Loucy (cell line): ENCODE data around the gene SYCP2.
A peak's percentile ranks its signal among the peaks of the same experiment; 100 is the strongest.

Experiments used
- H2AFZ ChIP-seq: fragments of 200-600 bp; sonication (generic); 2 replicates; pipeline ENCODE4 v1.6.0; 2016; ENCODE audit warnings: antibody characterized with exemption, mild to moderate bottlenecking, low read length, moderate library complexity
- H3F3A ChIP-seq: fragments of 200-600 bp; 2 replicates; pipeline ENCODE4 v1.6.0; 2016; ENCODE audit warnings: antibody characterized with exemption, low read depth, mild to moderate bottlenecking
- H3K27me3 ChIP-seq: fragments of 200-600 bp; sonication (generic); 2 replicates; pipeline ENCODE4 v1.6.1; 2014; ENCODE audit warnings: low read length, mild to moderate bottlenecking; ENCODE audit not compliant: insufficient read depth, poor library complexity, severe bottlenecking
- H3K36me3 ChIP-seq: fragments of 200-600 bp; sonication (generic); 2 replicates; pipeline ENCODE4 v1.6.1; 2016; ENCODE audit warnings: low read length; ENCODE audit not compliant: insufficient read depth
- H3K4me1 ChIP-seq: fragments of 200-600 bp; sonication (generic); 2 replicates; pipeline ENCODE4 v1.5.1; 2014; ENCODE audit warnings: low read length, mild to moderate bottlenecking; ENCODE audit not compliant: insufficient read depth, poor library complexity, severe bottlenecking
- H3K4me2 ChIP-seq: fragments of 200-600 bp; sonication (generic); 2 replicates; pipeline ENCODE4 v1.6.0; 2014; ENCODE audit warnings: antibody characterized with exemption, low read length, low read depth, mild to moderate bottlenecking; ENCODE audit not compliant: poor library complexity, severe bottlenecking
- H3K4me3 ChIP-seq: fragments of 200-600 bp; sonication (generic); 2 replicates; pipeline ENCODE4 v1.5.1; 2014; ENCODE audit warnings: low read length, mild to moderate bottlenecking, mixed read lengths; ENCODE audit not compliant: poor library complexity, severe bottlenecking
- H3K79me2 ChIP-seq: fragments of 200-600 bp; sonication (generic); 2 replicates; pipeline ENCODE4 v1.6.1; 2014; ENCODE audit warnings: low read length; ENCODE audit not compliant: insufficient read depth
- H3K9ac ChIP-seq: fragments of 200-600 bp; sonication (generic); 2 replicates; pipeline ENCODE4 v1.6.0; 2014; ENCODE audit warnings: mild to moderate bottlenecking, low read depth, low read length, moderate library complexity; ENCODE audit not compliant: poor library complexity, severe bottlenecking
- H3K9me2 ChIP-seq: fragments of 200-600 bp; sonication (generic); replicated peaks from 2 replicates; pipeline ENCODE4 v1.6.1; 2016; ENCODE audit warnings: low read depth, low read length, mixed read lengths
- H3K9me3 ChIP-seq: fragments of 200-600 bp; sonication (generic); 2 replicates; pipeline ENCODE4 v1.6.1; 2014; ENCODE audit warnings: mild to moderate bottlenecking, antibody characterized with exemption, low read length, low read depth; ENCODE audit not compliant: insufficient read depth
- H4K20me1 ChIP-seq: fragments of 200-600 bp; sonication (generic); 2 replicates; pipeline ENCODE4 v1.6.0; 2014; ENCODE audit warnings: antibody characterized with exemption, low read length, mild to moderate bottlenecking; ENCODE audit not compliant: insufficient read depth, poor library complexity, severe bottlenecking
- CTCF ChIP-seq: fragments of 200-600 bp; sonication (generic); conservative IDR thresholded peaks from 2 replicates; pipeline ENCODE4 v1.5.1; 2014; ENCODE audit warnings: mild to moderate bottlenecking, antibody characterized with exemption, low read length
- EZH2phosphoT487 ChIP-seq: fragments of 200-600 bp; IDR thresholded peaks from 2 replicates; pipeline ENCODE4 v1.6.1; 2018; ENCODE audit warnings: antibody characterized with exemption, mild to moderate bottlenecking, moderate library complexity, borderline replicate concordance

The SYCP2 gene

GRCh38 chr20:59837623-59838394 is 95.6 kb downstream of the SYCP2 start:
- Histone ChIP-seq H3K36me3 (peaks cover 20% of the 10 kb centered on the region; the same call in 1 of the 2 replicates), H3K9me3 (no peaks in the 10 kb centered on the region), H3K79me2 (no peaks in the 10 kb centered on the region), H3K27me3 (no peaks in the 10 kb centered on the region), H3F3A (no peaks in the 10 kb centered on the region), H3K4me3 (no peak overlapping the region), H3K9ac (no peak overlapping the region), H4K20me1 (no peaks in the 10 kb centered on the region), H3K4me1 (peaks cover 11% of the 10 kb centered on the region), H3K4me2 (peak overlapping the region; percentile 13), H3K9me2 (no peaks in the 10 kb centered on the region), H2AFZ (no peak overlapping the region)
- TF ChIP-seq CTCF = no peak
- TF ChIP-seq EZH2phosphoT487 = no peak

GRCh38 chr20:59836767-59837166 is 96.7 kb downstream of the SYCP2 start:
- TF ChIP-seq CTCF (no peak), EZH2phosphoT487 (no peak)
- peaks cover 20% of the 10 kb centered on the region; the same call in 1 of the 2 replicates for H3K36me3 ChIP-seq
- H3K4me2 ChIP-seq = no peak overlapping the region
- no peak overlapping the region for H3K4me3 ChIP-seq
- peaks cover 2% of the 10 kb centered on the region for H4K20me1 ChIP-seq
- H3K4me1 ChIP-seq = peaks cover 11% of the 10 kb centered on the region
- H3K9me3 ChIP-seq = no peaks in the 10 kb centered on the region
- H3K79me2 ChIP-seq = no peaks in the 10 kb centered on the region
- no peaks in the 10 kb centered on the region for H3K9me2 ChIP-seq
- H2AFZ ChIP-seq = no peak overlapping the region
- no peak overlapping the region for H3K9ac ChIP-seq
- no peaks in the 10 kb centered on the region for H3K27me3 ChIP-seq
- H3F3A ChIP-seq = no peaks in the 10 kb centered on the region

- H2AFZ ChIP-seq = no peak overlapping the region
These were observed 97.7 kb downstream of the SYCP2 start for GRCh38 chr20:59835448-59836395.

More at GRCh38 chr20:59835448-59836395, 97.7 kb downstream of the SYCP2 start:
- H3F3A ChIP-seq = no peaks in the 10 kb centered on the region
- H3K27me3 ChIP-seq = no peaks in the 10 kb centered on the region
- H4K20me1 ChIP-seq = peaks cover 4% of the 10 kb centered on the region
- TF ChIP-seq EZH2phosphoT487 (no peak), CTCF (no peak)
- H3K4me2 ChIP-seq = no peak overlapping the region
- H3K4me3 ChIP-seq = no peak overlapping the region
- no peaks in the 10 kb centered on the region for H3K9me2 ChIP-seq
- H3K9me3 ChIP-seq = no peaks in the 10 kb centered on the region
- H3K9ac ChIP-seq = no peak overlapping the region
- no peaks in the 10 kb centered on the region for H3K79me2 ChIP-seq
- peaks cover 11% of the 10 kb centered on the region for H3K4me1 ChIP-seq
- H3K36me3 ChIP-seq = peaks cover 12% of the 10 kb centered on the region; the same call in 1 of the 2 replicates
